ENCODE results near the gene ARHGAP26.

Gene ARHGAP26

DNA sequence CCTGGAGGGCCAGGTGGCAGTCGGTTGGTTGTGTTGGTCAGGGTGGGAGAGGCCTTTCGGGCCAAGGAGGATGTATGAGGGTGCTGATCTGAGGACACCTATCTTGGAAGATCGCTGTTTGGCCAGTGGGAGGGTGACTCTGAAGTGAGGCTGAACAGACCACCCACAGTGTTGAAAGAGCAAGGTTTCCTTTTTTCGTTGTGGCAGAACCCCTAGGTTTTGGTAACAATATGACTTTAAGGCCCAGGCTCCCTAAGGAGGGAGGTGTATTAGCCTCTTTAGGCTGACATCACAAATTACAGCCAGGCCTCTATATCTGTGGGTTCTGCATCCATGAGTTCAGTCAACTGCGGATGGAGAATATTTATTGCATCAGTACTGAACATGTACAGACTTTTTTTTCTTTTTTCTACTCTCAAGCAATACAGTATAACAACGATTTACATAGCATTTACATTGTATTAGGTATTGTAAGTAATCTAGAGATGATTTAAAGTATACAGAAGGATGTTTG is 86.1 kb downstream of the ARHGAP26 start:
- no peak for DNase-seq

DNA sequence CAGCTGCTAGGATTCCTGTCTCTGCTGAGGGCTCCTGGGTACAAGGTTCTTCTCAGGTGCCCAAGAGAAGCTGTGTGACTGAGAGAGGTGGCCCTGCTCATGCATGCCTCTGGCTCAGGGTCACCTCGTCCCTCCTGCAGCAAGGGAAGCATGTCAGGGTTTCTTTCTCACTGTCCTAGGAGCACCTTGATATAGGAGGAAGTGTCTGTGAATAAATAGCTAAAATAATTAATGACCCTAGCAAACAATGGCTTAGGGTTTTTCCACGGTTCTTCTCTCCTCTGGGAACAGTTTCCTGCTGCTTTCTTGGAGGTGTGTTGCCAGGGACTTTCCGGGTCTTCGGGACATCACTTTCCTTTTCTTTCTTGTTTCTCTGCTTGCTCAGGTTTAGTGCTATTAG is 87.2 kb downstream of the ARHGAP26 start:
- no peak for DNase-seq

DNA sequence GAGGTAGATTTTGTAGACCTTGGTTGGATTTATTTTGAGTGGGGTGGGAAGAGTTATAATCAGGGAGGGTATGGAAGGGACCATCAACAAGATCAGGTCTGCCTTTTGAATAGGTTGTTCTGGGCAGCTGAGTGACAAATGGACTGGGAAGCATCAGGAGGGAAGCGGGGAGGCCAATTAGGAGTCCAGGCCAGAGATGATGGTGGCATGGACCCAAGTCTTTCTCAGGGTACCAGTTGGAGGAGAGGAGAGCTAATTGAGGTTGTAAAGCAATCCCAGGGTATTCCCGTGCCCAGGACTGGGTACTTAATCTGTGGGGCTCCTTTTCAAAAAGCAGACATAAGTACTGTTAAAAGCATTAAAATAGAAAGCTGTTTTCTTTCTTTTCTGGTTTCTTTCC is 88.9 kb downstream of the ARHGAP26 start:
- no peak for DNase-seq

DNA sequence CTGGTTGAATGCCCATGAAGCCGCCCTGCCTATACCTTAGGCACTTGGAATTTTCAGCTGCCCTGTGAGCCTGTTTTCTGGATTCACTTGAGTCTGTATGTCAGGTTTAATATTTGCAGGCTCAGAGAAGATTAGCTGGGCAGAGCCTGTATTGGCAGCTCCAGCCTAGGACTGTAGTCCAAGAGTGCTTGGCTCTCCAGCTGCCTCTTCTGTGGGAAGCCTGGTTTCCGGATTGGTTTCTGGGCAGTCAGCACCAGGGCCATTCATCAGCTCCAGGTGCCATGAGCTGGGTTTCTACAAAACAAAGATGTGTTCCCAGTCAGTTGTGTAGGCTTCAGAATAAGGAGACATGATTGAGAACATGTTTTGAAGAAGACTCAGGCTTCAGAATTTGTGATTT is 90.1 kb downstream of the ARHGAP26 start:
- DNase-seq: no peak

DNA sequence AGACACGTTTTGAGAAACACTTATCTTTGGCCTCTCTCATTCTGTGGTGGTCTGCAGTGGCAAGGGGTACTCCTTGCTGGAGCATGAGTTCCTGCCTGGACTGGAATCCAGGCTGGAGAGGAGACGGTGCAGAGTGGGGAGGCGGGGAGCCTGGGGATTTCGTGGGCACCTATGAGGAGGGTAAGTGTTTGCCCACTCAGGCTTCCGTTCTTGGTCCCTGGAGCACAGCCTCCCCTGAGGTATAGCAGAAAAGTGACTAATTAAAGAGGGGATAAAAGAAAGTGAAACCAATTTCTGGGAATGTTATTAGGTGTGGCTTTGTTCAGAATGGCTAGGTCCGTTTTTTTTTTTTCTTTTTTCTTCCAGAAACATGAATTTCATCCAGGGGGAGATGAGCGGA is 90.8 kb downstream of the ARHGAP26 start:
- DNase-seq: no peak

DNA sequence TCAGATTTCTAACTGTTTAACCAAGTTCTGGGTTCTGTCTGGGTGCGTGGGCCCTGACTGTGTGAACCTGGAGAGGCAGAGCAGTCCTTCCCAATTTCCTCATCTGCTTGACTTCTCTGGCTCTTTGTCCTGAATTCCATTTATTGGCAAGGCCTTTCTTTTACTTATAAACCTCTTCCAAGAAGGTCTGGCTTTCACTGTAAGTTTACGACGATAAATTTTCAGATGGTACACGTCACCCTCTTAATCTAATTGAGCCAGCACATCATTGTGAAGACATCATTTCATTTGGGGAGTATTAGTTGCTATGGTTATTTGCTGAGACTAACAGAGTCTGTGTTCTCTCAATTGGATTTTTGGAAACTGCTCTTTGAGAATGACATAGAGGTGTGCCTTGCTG is 92.4 kb downstream of the ARHGAP26 start:
- no peak for DNase-seq

DNA sequence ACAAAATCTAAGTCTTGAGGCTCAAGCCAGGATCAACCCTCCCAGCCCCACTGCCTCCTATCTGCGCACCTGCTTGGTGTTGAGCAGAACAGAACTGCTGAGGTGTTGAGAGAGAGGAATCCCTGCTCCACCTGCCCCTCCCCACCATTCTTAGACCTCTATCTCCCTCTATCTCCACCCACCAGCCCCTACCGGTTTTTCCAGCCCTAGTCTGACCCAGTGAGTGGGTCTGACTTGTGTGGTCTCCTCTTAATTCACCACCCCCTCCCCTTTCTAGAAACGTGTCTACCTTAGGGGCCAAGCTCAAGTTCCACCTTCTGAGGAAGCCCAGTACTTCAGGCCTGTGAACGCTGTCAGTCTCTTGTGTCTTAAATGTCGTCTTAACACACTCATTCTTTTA is 93.7 kb downstream of the ARHGAP26 start:
- DNase-seq: no peak

DNA sequence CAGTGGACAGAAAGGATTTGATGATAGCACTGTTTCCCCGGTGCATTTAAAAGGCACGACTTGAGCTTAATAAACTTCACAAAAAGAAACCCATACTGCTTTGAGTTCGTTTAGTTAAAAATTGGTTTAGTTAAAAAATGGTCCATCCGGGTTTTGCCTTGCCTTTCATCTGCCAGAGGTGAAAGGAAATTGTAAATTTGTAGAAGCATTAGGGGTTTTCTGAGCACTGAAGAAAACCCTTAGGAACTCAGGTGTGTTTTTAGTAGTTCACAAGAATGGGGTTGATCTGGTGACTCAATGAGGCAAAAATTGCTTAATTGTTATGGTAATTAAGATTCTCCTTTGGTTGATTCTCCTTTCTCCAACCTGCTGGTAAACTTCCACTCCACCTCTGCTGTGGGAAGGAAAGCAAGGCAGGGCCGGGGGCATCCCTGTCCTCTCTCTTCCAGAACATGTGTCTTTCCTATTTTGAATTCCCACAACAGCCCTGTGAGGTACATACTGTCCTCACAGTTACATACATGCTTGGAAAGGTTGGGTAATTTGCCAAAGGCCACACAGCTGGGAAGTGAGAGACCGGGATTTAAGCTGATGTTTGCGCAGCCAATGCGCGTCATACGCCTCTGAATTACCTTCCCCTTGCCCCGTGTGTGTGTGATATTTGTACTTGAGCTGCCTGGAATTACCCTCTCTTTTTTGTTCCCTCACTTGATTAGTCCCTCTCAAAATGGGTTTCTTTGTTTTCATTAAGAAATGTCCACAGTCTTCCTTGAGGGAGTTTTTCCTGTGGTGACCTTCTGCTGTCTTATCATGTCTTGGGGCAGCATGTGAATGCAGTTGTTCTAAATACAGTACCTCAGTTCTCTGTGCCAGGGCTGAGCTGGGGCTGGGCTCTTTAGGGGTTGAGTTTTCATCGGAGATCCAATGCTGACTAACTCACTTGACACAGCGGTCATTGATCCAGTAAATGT is 94.4 kb downstream of the ARHGAP26 start:
- DNase-seq: no peak

DNA sequence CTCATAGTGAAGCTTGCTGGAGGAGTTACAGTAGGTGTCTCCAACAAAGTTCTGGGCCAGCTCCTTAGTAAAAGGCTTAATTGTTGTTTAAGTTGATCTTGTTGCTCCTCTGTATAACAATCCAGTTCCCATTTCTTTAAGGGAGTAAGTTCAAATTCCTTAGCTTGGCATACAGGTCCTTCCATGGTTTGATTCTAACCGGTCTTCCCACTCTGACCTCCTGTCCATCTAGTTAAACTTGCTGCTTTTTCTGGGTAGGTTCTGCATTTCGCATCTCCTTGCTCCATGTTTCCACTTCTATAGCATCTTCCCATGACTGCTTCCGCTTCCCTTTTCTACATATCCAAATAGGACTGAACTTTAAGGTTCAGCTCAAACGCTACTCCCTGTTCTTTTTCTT is 95.5 kb downstream of the ARHGAP26 start:
- DNase-seq: no peak

DNA sequence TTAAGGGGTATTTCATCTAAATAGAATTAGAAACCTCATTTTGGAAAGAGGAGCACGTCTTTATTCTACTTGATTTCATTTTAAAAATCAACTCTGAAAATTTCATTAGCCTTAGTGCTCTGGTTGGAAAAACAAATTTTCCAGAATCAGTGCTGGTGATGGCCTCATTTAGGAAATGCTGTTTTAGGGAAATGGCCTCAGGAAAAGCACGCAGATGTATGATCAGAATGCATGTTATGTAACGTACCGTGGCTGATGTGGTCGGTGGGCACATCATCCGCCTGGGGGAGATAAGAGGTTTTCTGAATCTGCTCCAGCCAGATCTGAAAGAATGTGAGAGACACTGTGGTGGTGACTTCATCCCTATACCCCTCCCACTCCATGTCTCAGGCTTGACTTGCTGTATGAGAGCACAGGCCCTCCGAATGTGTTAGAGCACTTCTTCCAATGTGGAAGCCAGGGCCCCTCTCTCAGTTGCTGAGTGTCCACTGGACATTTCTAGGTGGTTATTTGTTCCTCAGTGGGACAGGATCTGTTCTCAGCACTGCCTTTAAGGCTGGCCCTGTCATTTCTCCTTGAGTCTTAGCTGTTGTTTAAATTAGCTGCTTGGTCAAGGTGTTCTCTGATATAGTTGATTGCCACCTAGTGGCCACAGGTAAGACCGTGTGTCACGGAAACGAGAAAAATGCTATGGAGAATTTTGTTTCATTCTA is 96.5 kb downstream of the ARHGAP26 start:
- peak; percentile 53 for DNase-seq

DNA sequence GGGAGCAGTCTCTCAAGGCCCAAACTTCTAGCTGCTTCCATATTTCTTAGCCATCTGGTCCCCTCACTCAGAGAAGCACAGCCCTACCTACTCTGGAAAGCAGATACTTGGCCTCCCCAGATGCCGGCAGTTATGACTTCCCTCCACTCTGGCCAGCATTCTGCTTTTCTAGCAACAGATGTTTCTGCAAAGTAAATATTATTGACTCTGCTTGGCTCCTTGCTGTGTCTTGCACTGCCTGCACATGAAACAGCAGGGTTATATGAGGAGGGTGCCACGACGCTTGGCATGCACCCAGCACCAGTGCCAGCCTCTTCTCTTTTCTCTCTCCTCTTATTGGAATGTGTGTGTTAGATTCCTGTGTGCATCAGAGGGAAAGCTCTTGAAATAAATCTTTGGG is 99.7 kb downstream of the ARHGAP26 start:
- no peak for DNase-seq

DNA sequence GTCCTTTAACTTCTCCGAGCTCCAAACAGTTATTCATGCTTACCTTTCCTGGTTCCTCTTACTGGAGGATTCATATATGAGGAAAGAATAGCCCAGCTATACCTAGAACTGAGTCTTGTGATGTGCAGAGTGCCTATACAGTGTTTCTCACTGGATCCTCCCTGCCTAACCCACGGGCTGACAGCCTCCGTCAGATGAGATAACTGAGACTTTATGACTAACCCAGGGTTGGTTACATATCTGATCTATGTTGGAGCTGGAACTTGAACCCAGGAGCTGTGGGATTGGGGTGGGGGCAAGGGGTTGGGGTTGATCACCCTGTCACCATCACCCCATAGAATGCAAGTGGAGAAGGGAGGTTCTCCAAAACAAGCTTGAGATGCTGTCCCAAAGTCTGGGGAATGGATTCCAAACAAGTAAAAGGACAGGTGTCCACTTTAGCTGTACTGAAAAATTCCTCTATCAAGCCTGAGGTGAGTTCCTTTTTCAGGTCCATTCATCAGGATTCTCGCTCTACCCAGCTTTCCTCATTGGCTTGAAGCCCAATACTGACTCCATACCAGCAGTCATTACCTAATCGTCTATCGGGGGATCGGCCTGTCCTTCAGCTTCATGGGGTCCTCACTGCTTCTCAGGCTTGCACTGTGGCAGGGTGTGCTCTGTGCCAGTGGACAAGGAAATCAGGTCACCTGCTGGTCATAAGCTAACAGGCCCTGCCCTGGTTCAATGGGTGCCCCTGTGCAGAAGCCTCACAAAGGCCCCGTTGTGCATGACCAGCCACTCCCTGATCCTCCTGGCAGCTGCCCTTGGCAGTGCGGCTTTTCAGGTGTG is 100.6 kb downstream of the ARHGAP26 start:
- no peak for DNase-seq

DNA sequence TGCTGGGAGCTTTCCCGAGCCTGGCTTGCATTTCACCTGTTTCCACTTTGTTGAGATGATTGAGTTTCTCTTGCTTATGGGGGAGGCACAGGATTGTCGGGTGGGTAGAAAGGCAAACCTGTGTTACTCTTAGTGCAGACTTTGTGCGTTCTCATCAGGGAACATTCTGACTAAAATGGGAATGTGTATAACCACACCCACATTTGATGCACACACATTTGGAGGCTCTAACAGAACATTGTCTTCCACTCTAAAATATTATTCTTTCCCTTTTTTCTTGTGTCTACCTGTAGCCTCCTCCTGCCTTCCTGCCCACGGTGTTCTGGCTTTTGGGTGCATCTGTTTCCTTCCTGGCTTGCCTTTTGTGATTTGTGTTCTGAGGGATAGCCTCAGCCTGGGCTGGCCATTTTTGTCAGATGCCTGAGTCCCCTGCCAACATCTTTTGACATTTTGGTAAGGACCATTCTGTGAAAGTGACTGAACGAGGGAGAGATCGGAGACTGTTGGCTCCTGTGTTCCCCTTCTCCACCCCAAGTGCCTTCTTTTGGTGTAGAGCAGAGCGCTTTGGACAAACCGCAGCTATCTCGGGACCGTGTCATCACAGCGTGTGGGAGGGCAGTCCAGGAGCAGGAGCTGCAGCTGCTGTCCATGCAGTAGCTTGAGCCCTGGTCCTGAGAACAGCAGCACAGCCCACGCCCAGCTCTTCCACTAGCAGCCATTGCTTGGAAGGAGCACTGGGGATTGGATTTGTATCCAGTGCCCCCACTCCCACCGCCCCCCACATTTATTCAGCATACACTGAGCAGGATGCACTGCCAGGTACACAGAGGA is 101.4 kb downstream of the ARHGAP26 start:
- no peak for DNase-seq

DNA sequence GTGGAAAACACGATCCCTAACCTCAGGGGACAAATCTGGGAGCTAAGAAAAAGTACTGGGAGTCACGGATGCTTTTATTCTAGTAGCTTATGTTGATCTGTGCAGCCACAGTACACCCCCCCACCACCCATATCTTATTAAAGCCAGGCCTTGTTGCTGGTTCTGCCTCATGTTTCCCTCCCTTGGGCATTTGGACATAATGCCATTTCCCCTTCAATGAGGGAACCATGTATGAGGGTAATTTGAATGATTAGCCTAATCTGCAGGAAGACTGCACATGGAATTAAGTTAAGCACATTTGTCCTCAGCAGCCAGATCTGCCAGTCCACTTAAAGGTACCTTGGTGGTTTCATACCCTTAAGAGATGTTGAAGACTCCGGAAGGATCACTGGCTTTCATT is 102.0 kb downstream of the ARHGAP26 start:
- no peak for DNase-seq

DNA sequence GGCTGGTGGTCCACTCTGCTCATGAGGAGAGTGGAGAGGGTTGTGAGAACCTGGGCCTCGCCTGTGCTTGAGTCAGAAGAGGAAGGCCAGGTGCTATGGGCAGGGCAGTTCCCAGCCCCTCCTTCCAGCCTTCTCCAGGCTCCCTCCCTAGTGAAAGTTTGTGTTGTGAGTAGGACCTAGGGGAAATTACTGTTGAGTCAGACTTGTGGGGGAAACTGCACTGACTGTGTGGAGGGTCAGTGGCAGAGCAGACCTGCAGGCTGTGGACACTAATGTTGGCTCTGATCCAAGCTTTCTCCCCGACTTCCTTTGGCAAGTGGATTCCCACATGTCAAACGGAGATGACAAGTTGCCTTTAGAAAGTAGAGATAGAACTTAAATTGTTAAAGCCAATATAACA is 102.6 kb downstream of the ARHGAP26 start:
- DNase-seq: no peak

DNA sequence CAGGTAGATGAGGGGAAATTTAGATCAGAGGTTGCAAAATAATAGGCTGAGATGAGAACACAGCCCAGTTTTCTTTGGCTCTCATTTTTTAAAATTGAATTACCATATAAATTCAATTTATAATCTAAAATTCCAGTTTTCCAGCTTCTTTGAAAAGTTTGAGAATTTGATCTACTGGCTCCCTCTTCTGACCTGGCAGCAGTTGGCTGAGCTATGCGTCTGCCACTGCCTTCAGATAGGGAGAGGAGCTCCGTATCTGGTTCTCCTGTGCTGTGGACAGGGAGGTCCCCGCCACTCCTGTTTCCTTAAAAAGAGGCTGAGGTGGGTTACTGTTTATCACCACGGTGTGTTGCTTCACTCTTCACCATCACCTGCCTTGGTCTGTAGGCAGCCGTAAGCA is 103.7 kb downstream of the ARHGAP26 start:
- no peak for DNase-seq

DNA sequence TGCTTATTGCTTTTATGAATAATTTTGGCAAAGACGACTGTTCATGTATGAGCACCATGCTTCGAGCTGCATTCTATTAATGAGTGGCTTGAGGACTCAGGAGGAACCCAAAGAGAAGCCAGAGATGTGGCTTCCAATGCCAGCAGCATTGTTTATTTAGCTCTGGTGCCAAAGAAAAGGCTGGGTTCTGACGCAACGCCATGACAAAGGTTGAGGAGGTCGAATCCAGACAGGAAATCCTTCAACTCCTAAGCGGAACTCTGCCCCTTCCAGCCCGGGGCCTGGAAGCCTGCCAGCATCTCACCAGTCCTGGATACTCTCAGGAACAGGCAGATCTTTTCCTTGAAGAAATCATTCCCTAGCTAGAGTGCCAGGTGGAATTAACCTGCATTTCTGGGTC is 104.4 kb downstream of the ARHGAP26 start:
- no peak for DNase-seq

DNA sequence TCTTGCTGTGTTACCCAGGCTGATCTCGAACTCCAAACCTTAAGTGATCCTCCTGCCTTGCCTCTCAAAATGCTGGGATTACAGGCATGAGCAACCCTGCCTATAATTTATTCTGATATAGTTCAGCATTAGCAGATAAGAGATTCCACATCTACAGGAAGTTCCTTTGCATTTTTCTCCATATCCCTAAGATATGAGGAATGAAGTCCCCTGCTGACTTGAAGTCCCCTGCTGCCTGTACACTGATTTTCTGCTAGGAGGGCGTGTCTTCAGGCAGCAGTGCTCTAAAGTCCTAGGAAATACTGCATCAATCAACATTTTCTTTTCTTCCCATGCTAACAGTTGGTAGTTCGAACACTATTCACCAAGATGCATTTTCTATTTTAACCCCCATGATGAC is 105.8 kb downstream of the ARHGAP26 start:
- DNase-seq: no peak

DNA sequence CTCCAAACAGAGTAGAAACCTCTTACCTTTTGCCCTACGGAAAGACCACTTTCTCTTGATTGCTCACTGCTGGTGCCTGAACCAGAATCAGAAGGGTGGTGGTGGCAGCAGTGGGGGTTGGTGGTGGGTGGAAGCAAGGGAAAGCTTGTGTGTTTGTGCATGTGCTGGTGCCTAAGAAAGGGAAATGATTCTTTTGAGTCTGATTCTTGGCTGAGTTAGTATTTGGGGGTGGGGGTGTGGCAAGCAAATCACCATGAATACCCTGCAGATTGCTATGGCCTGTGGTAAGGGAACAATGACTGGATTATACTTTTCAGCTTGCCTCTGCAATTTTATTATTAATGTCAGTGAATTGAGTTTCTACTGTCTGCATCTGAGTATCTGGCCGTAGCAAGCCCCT is 106.6 kb downstream of the ARHGAP26 start:
- DNase-seq: no peak

DNA sequence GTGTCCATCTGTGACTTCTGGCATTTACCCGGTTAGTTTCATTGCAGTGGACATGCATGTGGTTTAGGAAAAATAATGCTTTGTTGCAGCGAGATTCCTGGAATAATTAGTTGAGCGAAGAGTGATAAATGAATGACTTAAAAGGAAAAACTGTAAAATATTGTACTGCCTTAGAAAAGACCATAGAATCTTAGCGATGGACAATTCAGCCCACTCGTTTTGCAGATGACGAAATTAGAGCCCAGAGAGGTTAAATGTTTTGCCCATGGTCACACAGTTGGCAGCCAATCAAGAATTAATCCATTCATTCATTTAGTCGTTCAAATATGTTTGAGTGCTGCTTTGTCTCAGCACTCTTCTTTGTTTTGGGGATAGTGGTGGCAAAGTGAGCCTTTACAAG is 107.9 kb downstream of the ARHGAP26 start:
- DNase-seq: no peak

DNA sequence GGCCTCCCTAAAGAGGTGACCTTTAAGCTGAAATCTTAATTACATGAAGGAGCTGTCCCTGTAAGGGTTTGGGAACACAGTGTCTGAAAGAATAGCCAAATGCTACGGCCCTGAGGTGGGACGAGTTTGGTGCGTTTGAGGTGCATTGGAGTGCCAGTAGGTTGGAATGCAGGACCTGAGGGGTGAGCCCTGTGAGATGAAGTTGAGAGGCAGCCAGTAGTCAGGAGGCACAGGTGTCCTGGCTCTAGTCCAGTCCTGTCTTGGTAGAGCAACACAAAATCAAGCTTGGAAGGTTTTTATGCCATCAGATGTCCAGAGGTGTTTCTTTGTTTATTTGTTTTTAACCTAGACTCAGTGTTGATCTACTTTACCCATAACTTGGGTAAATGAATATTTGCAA is 108.5 kb downstream of the ARHGAP26 start:
- DNase-seq: no peak

DNA sequence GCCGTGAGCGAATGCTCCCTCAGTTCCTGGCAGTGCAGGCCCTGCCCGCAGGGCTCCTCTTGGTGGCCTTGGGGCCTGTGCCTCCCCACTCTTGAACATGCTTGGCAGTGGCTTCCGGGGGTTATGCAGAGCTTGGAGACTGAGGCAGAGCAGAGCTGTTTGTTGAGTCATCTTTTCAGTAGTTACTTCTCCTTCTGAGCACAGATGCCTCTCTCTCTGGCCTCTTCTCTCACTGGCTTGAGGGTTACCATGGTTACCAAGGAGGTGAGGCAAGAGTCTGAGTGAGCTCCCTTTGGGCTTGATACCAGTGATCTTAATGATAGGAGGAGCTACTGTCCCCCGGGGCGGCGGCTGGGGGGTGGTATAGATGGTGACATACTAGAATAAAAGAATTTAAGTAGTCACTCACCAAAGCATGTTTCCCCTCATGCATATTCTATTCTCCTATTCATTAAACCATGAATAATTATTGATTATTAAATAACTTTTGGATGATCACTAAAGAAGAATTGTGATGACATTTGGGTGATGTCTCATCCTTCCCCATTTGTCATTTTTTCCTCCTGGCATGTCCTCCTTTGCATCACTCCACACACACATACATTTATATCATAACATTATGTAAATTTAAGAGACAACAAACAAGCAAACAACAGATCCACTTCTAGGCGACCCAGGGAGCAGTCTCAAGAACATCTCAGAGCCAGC is 111.1 kb downstream of the ARHGAP26 start:
- peak; percentile 30 for DNase-seq

Data from amniotic stem cell (primary cell).